A549 treated with Mapracorat at 1 μM for 4 hours (cell line): ENCODE results near the gene GABBR2. TPM values are rescaled to one million over a fixed set of nuclear protein-coding genes. Genes with fewer than 3 reads are reported as not detected.

ENCODE experiments used
- total RNA-seq: library from RNA; stranded (reverse); fragments of 200-300 nt; extraction: Qiagen RNA extraction; gene quantifications from 5 replicates; pipeline ENCODE4 v1.2.3, GENCODE V29; 2022

GABBR2 gene
- total RNA-seq: 0.08 to 0.57 TPM (median 0.13 TPM) in 5 replicates

DNA sequence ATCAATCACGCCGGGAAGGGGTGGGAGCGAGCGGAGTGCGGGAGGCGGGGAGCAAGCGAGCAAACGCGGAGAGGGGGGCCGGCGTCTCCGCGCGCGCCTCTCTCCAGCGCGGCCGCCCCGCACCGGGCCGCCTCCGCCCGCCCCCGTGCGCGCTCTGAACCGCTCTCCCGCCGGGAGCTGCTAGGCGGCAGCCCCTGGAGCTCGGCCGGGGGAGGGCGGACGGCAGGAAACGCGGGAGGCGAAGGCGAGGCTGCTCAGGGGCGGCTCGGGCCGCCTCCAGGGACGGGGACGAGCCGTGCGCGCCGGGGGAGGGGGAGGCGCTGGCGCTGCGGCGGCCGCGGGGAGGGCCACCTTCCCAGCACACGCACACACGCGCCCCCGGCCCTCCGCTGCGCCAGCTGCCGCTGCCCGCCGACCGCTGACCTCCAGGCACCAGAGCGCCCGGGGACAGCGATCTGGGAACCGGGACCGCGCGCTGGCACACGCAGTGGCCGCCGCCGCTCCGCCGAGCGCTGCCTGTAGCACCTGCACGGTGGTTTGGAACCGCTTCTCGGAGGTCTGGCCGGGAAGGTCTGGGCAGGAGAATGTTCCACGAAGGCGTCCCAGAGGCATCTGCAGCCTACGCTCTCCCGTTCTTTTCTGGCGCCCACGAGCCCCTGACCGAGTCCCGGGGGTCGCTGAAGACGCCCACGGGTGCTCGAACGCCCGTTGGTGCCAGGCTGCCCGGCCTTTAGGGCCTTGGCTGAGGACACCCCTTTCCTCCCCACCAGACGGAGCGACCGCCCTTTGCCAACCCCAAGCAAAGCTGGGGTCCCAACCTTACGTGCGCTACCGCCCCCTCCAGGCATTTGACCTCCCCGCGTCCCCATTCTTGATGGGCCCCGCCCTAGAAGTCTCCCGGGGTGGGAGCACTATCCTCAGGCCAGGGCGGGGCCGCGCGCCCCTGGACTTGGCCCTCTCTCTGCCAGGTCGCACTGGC is at the start of gene GABBR2:
GABBR2 (minus strand) TSS at position 3 of the 979 bp plus-strand sequence. CDS start 198 bp downstream, outside the sequence.

DNA sequence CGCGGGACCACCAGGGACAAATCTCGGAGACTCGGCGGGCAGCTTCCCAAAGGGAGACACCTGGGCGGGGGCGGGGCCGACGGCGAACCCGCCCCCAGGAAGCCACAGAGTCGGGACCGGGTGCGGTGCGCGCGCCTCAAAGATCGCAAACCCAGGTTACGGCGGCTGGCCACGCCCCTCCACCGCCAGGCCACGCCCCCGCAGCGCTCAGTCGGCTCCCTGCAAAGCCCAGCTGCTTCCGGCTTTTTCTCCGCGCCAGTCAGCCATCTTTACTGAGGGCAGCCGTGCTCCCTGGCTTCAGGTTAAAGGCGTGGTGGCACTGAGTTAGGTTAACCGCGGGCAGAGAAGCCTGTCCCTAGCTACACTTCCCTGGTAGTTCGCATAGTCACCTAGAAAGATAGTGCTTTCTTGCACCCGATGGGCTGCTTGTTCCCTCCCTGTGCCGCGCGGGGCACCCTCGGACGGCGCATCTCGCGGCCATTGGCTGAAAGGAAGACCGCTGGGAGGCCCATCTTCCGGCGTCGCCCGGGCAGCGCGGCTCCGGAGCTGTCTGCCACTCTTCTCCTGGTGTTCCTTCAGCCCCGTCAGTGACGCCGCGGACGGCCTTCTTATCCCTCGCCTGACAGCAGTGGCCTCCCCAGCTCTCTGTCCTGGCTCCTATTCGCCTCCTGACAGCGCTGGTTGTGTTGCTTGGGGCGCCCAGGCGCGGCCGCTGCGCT is 453.0 kb downstream of the GABBR2 start, which contains the start of gene TBC1D2:
TBC1D2 (minus strand) TSS at position 72 of the 719 bp plus-strand sequence. CDS start 108 bp downstream, outside the sequence.

Other genes starting within 250 kb of the GABBR2 start
- gene ANKS6, start 87.6 kb upstream of the GABBR2 start, total RNA-seq: 12.7 to 24.4 TPM (median 20.6 TPM) in 5 replicates
- gene GALNT12, start 98.7 kb upstream of the GABBR2 start, total RNA-seq: 2.9 to 5.5 TPM (median 3.7 TPM) in 5 replicates
- 0.30 to 0.57 TPM (median 0.53 TPM) in 5 replicates for gene COL15A1, start 235.0 kb upstream of the GABBR2 start, total RNA-seq